D721Med (cell line): ENCODE results near the gene LSS.

Experiments used
- DNase-seq: peaks from one replicate; pipeline ENCODE4 v3.0.0; 2011; ENCODE audit warnings: low spot score; ENCODE audit not compliant: insufficient read length
- FAIRE-seq: peaks from 2 replicates; lab custom pipeline; 2011; peaks lifted over from hg19 to GRCh38; lab: Jason Lieb, UNC
- CTCF ChIP-seq: IDR thresholded peaks from 2 replicates; pipeline ENCODE4 v1.5.1; 2012; ENCODE audit warnings: mild to moderate bottlenecking, control low read depth; ENCODE audit not compliant: insufficient read depth; ENCODE audit errors: missing control alignments

LSS gene

GRCh38 chr21:46212721-46213484 is 15.7 kb downstream of the LSS start:
- no peak for FAIRE-seq
- TF ChIP-seq CTCF = no peak
- no peak for DNase-seq

- DNase-seq = no peak
- no peak for TF ChIP-seq CTCF
- no peak for FAIRE-seq
These were observed 16.5 kb downstream of the LSS start for GRCh38 chr21:46211786-46212720.

GRCh38 chr21:46211376-46211775 is 17.2 kb downstream of the LSS start:
- DNase-seq = no peak
- no peak for TF ChIP-seq CTCF
- FAIRE-seq = no peak

GRCh38 chr21:46210378-46211136 is 18.0 kb downstream of the LSS start:
- FAIRE-seq (no peak), DNase-seq (no peak)

GRCh38 chr21:46208761-46209721 is 19.5 kb downstream of the LSS start:
- no peak for TF ChIP-seq CTCF
- FAIRE-seq = no peak
- DNase-seq = no peak

More at GRCh38 chr21:46210378-46211136, 18.0 kb downstream of the LSS start:
- TF ChIP-seq CTCF = no peak
